GM06990 (cell line): Measurements from ENCODE around the gene CNN2.

Source experiments
- DNase-seq: peaks from one replicate; pipeline ENCODE4 v3.0.0-alpha.2; 2011; ENCODE audit not compliant: insufficient read length; ENCODE audit errors: extremely low read depth
- H3K27me3 ChIP-seq: replicated peaks from 2 replicates; pipeline ENCODE4 v1.6.0; 2011; ENCODE audit warnings: low read length; ENCODE audit not compliant: control insufficient read depth, insufficient read depth
- H3K36me3 ChIP-seq: 2 replicates; pipeline ENCODE4 v1.5.1; 2011; ENCODE audit warnings: low read length; ENCODE audit not compliant: control insufficient read depth, insufficient read depth
- H3K4me3 ChIP-seq: replicated peaks from 2 replicates; pipeline ENCODE4 v1.5.1; 2011; ENCODE audit warnings: low read depth, mild to moderate bottlenecking, control low read depth, low read length
- TF ChIP-seq, protein P1 (sequence below): IDR thresholded peaks from 2 replicates; pipeline ENCODE4 v1.5.1; 2011; ENCODE audit warnings: low read length, control low read depth, mild to moderate bottlenecking, inconsistent platforms; ENCODE audit not compliant: insufficient read depth, poor library complexity, severe bottlenecking

Gene CNN2

DNA sequence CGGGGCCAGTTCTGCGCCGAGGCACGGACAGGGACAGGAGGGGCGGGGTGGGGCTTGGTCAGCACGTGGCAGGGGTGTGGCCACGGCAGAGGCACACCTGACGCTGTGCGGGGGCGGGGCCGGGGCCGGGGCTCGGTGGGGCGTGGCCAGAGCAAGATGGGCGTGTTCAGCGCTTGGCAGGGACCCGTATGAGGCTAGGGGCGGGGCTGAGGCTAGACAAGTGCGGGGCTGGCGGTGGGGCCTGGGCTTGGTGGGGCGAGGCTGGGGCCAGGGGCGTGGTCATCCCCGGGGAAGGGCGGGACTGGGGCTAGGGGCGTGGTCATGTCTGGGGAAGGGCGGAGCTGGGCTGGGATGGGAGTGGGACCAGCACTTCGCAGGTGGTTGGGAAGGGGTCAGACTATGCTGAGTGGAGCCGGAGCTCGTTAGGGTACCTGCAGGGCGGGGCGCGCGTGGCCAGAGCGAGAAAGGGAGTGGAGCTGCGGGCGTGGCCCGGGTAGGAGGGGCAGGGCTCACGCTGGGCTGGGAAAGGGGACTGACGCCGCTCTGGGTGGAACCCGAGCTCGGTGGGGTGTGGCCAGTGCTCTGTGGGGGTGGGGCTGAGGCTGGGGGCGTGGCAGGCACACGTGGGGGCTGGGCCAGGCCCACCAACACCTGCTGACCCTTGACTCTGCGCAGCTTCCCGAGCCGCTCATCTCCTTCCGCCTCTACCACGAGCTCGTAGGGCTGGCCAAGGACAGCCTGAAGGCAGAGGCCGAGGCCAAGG lies 55.9 kb downstream of the CNN2 start:
- Histone ChIP-seq H3K27me3 (no peaks in the 10 kb centered on the region), H3K36me3 (peaks cover 65% of the 10 kb centered on the region), H3K4me3 (no peak overlapping the region)
- DNase-seq = peak; percentile 85
- TF ChIP-seq, protein P1, sequence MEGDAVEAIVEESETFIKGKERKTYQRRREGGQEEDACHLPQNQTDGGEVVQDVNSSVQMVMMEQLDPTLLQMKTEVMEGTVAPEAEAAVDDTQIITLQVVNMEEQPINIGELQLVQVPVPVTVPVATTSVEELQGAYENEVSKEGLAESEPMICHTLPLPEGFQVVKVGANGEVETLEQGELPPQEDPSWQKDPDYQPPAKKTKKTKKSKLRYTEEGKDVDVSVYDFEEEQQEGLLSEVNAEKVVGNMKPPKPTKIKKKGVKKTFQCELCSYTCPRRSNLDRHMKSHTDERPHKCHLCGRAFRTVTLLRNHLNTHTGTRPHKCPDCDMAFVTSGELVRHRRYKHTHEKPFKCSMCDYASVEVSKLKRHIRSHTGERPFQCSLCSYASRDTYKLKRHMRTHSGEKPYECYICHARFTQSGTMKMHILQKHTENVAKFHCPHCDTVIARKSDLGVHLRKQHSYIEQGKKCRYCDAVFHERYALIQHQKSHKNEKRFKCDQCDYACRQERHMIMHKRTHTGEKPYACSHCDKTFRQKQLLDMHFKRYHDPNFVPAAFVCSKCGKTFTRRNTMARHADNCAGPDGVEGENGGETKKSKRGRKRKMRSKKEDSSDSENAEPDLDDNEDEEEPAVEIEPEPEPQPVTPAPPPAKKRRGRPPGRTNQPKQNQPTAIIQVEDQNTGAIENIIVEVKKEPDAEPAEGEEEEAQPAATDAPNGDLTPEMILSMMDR = no peak

DNA sequence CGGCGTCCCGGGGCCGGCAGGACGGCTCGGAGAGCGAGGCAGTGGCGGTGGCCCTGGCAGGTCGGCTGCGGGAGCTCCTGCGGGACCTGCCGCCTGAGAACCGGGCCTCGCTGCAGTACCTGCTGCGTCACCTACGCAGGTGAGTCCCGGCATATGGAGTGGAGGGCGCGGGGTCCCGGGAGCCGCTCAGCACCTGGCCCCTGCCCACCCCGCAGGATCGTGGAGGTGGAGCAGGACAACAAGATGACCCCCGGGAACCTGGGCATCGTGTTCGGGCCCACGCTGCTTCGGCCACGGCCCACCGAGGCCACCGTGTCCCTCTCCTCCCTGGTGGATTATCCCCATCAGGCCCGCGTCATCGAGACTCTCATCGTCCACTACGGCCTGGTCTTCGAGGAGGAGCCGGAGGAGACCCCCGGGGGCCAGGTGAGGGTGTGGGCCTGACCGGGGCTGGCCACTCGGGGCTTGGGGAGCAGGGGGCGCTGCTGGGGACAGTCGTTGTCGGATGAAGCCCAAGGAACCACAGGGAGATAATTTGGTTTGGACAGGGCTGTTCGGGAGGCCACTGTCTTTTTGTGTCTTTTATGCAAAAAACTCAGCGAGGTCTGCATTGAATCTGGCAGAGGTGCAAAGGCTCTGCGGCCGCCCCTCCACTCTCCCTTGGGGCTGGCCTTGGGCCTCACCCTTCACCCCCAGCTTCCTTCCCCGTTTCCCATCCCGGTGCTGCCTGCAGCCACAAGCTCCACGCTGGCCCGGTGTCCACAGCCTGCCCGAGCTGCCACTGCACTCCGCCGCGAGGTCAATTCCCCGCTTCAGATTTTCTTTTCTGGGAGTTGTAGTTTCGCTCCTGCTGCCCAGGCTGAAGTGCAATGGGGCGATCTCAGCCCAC lies 56.8 kb downstream of the CNN2 start:
- TF ChIP-seq, protein P1 = no peak
- H3K4me3 ChIP-seq = no peak overlapping the region
- peaks cover 64% of the 10 kb centered on the region for H3K36me3 ChIP-seq
- DNase-seq = no peak
- H3K27me3 ChIP-seq = no peaks in the 10 kb centered on the region

DNA sequence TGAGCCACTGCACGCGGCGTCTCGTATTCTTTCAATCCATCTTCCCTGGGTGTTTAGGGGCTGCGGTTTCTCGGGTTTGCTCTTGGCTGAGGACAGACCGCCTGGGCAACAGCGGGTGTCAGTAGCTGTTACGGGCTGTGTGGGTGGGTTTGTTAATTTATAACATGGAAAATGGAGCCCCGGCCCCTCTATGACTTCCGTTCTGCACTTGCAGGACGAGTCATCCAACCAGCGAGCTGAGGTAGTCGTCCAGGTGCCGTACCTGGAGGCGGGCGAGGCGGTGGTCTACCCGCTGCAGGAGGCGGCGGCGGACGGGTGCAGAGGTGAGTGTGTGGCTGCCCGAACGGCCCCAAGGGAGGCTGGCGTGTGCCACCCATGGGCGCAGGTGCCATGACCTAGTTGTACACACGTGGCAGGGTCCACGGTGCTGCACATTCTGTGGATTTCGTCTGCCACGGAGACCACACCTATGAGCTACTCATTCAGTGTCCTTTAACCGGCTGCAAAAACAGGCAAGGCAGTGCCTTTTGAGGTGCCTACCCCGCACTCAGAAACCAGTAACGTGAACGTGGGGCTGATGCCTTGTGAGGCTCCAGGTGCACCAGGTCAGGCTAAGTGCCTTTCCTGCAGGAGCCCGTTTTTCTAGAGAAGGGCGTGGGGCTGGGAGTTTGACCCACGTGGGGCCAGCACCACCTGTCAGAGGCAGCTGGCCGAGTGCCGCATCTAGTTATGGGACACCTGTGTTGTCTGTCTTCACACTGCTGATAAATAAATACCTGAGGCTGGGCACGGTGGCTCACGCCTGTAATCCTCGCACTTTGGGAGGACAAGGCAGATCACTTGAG lies 57.8 kb downstream of the CNN2 start:
- Histone ChIP-seq H3K4me3 (no peak overlapping the region), H3K36me3 (peaks cover 66% of the 10 kb centered on the region), H3K27me3 (no peaks in the 10 kb centered on the region)
- DNase-seq = peak; percentile 18
- TF ChIP-seq, protein P1 = no peak

DNA sequence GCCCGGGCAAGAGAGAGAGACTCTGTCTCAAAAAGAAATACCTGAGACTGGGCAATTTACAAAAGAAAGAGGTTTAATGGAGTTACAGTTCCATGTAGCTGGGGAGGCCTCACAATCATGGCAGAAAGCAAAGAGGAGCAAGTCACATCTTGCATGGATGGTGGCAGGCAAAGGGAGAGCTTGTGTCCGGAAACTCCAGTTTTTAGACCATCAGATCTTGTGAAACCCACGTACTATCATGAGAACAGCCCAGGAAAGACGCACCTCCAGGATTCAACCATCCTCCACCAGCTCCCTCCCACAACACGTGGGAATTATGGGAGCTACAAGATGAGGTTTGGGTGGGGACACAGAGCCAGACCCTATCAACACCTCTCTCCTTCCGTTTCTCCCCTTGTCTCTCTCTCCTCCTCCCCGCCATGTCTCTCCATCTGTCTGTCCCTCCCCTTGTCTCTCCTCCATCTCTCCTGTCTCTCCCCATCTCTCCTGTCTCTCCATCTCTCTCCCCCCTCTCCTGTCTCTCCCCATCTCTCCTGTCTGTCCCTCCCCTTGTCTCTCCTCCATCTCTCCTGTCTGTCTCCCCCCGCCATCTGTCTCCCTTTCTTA lies 58.7 kb downstream of the CNN2 start:
- Histone ChIP-seq H3K4me3 (no peak overlapping the region), H3K27me3 (no peaks in the 10 kb centered on the region), H3K36me3 (peaks cover 59% of the 10 kb centered on the region)
- TF ChIP-seq, protein P1 = no peak
- DNase-seq = no peak
